ENCODE results near the gene TTC34.

- TF ChIP-seq NFRKB (IDR thresholded peaks at IDR 0.05) (no peak), ELF4 (IDR thresholded peaks at IDR 0.05) (peak; percentile 23; the same call in 1 of the 2 replicates), SP1 (IDR thresholded peaks at IDR 0.05) (no peak), BHLHE40 (IDR thresholded peaks at IDR 0.05; ENCODE audit: borderline replicate concordance) (no peak), PKNOX1 (IDR thresholded peaks at IDR 0.05) (no peak), FOXK2 (IDR thresholded peaks at IDR 0.05) (no peak), FOXM1 (IDR thresholded peaks at IDR 0.05; ENCODE audit: borderline replicate concordance) (no peak)
Measured at GRCh38 chr1:2642560-2643413, 158.7 kb downstream of the TTC34 start.

Measured in HEK293T (cell line).